T follicular helper cell (primary cell): Measurements from ENCODE around the gene SAMD4A.
"Not testable (repeated sequence)": the region's sequence is repeated elsewhere in the genome, so short reads cannot be mapped to it uniquely, and the experiment has no call there.

Experiments used
- DNase-seq: peaks from one replicate; pipeline ENCODE4 v3.0.0-alpha.2; 2020; ENCODE audit warnings: low read depth

SAMD4A gene

DNA sequence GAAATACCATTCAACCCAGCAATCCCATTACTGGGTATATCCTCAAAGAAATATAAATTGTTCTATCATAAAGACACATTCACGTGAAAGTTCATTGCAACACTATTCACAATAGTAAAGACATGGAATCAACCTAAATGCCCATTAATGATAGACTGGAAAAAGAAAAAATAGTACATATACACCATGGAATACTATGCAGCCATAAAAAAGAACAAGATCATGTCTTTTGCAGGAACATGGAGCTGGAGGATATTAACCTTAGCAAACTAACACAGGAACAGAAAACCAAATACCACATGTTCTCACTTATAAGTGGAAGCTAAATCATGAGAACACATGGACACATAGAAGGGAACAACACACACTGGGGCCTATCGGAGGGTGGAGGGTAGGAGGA, 234.6 kb downstream of the SAMD4A start:
- not testable (repeated sequence) for DNase-seq

GRCh38 chr14:54803396-54803795, 236.5 kb downstream of the SAMD4A start:
- no peak for DNase-seq

DNA sequence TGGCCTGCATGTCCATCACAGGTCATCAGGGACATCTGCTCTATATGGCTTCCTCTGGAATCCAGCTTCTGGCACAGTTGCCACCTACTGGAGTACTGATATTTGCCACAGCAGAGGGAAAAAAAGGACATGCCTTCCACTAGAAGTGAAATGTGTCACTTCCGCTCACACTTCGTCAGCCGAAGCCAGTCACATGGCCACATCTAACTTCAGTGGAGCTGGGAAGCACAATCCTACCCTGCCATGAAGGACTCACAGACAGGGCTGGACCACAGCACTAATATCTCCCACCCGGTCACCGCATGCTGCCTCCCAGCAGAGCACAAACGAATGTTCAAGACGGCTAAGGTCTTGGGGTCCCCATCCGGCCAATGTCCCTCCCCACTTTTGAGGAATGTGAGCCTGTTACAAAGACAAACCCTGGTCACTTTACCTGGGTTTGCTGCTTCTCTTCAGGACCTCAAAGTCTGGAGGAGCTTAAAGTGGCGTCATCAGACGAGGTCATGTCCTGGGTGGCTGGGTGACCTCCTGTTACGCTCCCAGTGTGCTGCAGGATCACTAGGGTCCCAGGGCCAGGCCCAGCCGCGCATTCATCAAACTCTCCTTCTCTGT, 237.1 kb downstream of the SAMD4A start:
- DNase-seq: no peak

DNA sequence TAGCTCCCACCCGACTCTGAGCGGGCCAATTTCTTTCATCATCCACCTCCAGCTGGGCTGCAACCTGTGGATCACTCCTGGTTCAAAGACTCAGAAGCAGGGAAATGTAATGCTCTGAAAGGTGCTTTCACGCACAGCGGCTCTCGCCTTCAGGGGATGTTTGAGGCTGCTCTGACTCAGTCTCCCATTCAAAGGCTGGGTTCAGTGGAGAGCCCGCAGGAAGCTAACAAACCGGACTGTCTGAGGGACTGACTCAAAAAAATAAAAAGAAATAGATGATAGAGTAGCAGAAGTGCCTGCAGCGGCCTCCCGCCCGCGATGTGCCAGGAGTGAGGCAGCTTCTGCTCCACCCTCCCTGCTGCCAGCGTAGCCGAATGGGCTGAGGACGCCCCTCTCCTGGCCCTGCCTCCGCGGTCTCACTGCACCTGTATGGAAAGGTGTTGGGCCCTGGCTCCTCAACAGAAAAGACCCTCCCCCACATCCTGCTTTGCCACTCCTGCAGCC, 237.7 kb downstream of the SAMD4A start:
- no peak for DNase-seq

- DNase-seq: no peak
Observed at GRCh38 chr14:54805070-54805444, 238.1 kb downstream of the SAMD4A start.

DNA sequence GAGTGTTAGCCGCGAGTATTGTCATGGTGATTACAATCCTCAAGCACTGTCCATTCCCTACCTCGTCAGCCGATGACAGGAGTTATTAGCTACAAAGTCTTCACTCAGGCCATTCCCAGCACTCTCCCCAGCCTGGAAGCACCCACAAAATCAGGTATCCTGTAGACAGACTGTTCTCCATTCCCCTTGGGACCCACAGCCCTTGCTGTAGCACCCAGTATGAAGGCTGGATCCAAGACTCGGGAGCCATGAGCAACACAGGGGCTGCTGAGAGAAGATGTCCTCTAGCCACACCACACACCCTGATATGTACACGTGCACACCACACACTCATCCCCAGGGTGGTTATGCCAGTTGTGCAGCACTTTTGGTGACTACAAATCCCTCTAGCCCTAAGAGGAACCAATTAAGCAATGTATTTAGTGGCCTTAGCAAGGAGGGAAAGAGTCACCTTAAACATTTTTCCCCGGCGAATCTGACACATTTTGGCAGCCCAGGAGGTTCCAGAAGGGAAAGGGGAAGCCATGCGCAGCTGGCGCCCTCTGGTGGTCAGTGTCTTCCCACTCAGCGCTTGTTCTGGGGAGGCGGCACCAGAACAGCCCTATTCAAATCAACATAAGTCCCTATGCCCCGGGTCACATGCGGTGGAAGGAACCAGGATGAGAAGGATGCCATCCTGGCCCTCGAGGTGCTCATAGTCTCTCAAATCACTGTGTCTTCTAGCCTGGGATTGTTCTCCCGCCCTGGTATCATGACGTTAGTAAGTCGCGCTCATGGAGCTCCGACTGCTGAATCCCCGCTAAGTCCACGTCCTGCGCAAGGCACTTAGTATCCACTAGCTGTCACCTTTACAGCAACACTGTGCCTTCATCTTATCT, 238.8 kb downstream of the SAMD4A start:
- peak; percentile 56 for DNase-seq

- DNase-seq: no peak
Observed at GRCh38 chr14:54806616-54807015, 239.7 kb downstream of the SAMD4A start.

DNA sequence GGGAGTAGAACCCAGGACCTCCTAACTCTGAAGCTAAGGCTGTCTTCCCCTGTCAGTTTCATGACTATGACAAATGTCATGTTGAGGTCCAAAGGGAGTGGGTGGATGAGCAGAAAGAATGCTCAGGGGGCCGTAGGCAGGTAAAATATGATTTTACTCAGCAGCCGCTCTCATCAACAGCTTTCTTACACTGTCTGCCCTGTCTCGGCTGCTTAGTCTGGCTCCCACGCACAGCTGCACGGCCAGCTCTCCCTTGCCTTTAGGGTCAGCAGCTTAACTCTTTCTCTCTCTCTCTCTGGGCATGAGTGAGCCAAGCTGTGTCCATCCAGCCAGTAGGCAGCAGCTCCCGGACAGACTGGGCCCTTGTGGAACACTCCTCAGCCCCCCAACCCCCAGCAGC, 240.5 kb downstream of the SAMD4A start:
- DNase-seq: no peak

- DNase-seq: no peak
Observed at GRCh38 chr14:54807881-54808280, 241.0 kb downstream of the SAMD4A start.

DNA sequence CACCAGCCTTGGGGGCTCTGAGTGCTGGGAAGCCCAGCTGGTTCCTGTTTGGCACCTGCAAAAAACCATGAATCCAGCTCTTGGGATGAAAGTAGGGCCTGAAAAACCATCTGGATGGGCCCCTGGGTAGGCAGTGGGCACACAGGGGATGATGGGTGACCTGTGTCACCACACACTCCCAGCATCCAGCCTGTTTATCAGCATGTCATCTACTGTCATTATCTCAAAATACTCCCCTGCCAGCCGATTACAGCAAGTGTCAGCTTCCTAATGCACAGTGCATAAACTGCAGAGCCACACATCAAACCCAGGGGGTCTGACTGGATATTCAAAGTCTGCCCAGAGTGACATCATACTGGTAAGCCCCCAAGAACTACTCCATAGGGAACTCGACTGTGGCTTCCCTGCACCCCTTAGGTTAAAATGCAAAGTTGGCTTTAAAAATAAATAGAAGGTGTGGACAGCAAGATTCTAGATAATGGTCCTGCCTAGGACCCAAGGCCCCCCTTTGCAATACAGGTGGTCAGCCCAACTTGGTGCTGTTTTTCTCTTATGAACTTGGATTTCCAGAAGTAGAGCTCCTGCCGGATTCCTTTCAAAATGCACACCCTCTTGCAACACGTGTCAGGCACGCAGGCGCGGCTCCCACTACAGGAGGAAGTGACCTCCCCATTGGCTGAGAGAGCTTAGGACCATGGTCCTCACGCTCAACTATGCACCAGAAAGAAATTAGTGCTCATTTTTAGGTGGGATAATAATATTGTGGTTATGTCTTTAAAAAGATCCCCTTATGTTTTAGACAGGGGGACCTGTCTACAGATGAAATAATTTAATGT, 241.6 kb downstream of the SAMD4A start:
- DNase-seq: no peak

GRCh38 chr14:54809767-54810166, 242.8 kb downstream of the SAMD4A start:
- DNase-seq: no peak

DNA sequence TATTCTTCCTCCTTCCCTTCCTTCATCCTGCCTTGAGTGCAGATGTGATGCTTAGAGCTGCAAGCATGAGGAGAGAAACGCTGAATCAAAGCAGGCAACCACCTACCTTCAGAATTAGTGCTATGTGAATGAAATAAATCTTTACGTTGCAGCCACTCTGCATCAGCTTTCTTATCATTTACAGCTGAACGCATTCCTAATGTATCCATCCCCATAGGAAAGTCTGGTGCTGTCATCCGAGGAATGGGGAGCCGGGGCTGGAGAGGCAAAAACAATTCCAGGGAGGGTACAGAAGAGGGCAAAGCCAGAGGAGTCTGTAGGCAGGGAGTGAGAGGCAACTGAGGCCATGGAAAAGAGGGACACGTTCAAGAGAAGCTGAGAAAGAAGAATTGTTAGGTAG, 245.7 kb downstream of the SAMD4A start:
- DNase-seq: no peak

DNA sequence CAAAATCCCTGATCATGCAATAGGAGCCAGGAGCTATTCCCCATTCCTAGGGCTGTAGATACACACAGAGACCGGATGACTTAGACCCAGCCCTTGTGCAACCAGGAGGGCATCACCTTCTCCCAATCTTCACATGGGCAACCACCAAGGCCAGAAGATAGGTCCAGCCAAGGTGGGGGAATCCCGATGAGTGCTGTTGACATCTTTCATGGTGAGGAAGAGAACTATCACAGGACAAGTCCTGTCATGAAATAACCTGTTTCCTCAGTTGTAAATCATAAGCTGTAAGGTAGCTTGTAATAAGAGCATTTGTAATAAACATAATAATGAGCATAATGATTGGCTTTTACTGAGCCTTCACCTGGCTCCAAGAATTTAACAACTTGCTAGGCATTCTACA, 246.2 kb downstream of the SAMD4A start:
- no peak for DNase-seq

DNA sequence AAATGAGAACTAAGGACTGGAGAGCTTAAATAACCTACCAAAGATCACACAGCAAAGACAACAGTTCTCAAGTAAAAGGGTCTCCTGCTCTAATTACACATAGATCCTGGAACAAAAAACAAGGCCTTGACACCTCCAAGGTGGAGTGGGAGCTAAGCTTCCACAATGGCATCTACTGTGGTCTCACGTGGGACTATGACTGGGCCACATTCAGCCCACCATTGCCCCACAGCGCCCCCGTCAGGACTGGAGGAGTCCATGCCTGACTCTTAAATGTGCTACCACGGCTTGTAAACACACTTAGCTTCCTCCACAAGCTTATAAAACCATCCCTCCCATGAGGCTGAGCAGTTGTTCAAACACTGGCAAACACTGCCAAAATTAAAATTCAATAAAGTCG, 247.1 kb downstream of the SAMD4A start:
- DNase-seq: no peak

GRCh38 chr14:54815016-54815415, 248.1 kb downstream of the SAMD4A start:
- DNase-seq: no peak

DNA sequence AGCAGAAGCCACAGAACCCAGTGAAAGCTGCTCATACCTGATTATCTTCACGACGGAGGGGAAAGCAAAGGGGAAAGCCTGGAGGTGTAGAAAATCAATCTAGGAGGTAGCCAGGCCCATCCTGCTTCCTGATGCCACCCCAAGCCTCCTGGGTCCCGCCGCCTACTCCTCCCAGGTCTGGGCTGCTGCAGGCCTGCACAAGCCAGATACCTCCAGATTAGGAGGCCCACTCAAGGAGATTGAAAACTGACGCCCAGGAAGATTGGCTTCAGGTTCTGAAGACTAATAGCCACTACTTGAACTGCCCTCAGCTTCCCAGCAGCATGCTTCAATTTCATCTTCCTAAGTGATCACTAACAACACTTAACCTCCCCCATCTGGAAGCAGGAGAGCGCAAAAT, 248.6 kb downstream of the SAMD4A start:
- no peak for DNase-seq

- DNase-seq: no peak
Observed at GRCh38 chr14:54816450-54816849, 249.5 kb downstream of the SAMD4A start.

- DNase-seq: no peak
Observed at GRCh38 chr14:54817506-54817905, 250.6 kb downstream of the SAMD4A start.

DNA sequence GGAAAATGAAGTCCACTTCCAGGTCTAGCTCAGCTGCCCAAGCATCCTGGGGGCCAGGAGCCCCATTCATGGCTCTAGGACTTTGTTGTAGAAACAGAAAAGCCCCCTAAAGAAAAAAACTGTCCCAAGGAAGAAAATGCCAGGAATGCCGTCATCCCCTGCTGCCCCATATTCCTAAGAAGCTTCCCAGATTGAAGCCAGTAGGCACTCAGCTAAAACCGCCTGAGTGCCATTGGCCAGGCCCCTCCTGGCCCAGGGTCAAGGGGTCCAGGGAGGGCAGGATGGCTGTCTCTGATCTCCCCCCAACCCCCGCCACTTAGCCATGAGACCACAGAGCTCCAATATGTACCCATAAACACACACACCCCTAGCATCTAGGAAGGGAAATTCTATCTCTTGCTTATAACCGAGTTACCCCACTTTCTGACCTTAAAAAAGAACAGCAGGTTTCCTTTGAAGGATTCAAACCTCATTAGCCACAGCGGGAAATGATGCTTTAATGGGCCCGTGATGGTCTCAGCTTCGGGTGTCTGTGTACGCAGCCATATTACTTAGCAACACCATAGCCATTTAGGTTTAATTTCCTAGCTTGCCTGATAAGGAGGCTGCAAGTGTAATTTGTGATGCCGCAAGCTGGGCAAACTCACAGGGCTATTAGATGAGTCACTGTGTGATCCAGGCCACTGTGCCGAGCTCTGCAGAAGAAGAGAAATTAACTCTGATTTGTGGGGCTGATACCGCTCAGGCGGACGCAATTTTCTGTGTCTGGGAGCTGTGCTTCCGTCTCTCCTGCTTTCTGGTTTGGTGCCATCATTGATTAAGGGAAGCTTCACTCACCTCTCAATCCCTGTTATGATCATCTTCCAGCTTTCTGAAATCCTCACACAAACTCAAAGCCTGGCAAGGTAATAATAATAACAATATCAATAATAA, 251.5 kb downstream of the SAMD4A start:
- DNase-seq: no peak

DNA sequence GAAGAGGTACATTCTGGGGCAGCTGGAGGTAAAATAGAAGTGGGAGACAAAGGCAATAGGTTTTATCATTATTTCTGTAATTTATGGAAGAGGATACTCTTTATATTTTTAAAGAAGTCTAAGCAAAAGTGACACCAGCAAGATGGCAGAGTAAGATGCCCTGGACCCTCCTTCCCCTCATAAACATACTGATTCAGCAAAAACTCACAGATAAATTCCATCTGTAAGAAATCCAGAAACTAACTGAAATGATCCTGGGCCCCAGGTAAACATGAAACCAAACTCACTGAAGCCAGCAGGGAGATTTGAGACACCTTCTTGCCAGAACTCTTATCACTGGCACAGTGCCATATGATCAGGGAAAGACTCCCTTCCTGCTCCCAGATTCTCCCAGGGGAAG, 255.8 kb downstream of the SAMD4A start:
- DNase-seq: no peak

DNA sequence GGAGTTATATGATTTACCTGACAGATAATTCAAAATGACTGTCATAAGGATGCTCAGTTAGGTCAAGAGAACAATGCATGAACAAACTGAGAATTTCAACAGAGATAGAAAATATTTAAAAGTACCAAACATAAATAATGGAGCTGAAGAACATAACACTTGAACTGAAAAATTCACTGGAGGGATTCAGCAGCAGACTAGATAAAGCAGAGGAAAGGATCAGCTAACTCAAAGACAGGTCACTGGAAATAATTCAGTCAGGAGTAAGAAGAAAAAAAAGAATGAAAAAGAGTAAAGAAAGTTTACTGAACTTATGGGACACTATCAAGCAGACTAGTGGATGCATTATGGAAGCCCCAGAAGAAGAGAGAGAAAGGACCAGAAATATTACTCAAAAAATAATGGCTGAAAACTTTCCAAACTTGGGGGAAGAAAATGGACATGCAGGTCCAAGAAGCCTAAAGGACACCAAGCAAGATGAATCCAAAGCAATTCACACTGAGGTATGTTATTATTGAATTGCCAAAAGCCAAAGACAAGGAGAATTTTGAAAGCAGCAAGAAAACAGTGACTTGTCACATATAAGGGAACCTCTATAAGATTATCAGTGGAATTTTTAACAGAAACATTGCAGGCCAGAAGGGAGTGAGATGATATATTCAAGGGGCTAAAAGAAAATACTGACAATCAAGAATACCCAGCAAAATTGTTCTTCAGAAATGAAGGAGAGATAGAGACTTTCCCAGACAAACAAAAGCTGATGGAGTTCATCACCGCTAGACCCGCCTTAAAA, 257.0 kb downstream of the SAMD4A start:
- no peak for DNase-seq
